B cell (primary cell): Measurements from ENCODE around the gene PPL. TPM values are rescaled to one million over a fixed set of nuclear protein-coding genes. Genes with fewer than 3 reads are reported as not detected.

Experiments
- ATAC-seq: fragments of 200-7000 bp; cut with Tn5 transposase; one replicate; pipeline ENCODE4 v1.10.0; 2021; ENCODE audit warnings: low read depth, mild to moderate bottlenecking, moderate number of reproducible peaks, moderate library complexity
- CTCF ChIA-PET: fragments of 350-600 bp; sonication (Branson Sonifier 250); formaldehyde crosslinking; loops from one replicate; lab custom pipeline; 2021; ENCODE audit warnings: antibody characterized with exemption, inconsistent platforms; lab: Charles Lee
- POLR2A ChIA-PET: fragments of 350-600 bp; sonication (Branson Sonifier 250); formaldehyde crosslinking; loops from one replicate; lab custom pipeline; 2021; ENCODE audit warnings: antibody characterized with exemption; lab: Charles Lee
- DNase-seq: peaks from one replicate; pipeline ENCODE4 v3.0.0; 2013
- H2AFZ ChIP-seq: 2 replicates; pipeline ENCODE4 v1.6.1; 2012; ENCODE audit warnings: mild to moderate bottlenecking, low read depth, low read length; ENCODE audit not compliant: insufficient read depth, poor library complexity, severe bottlenecking
- H3K27ac ChIP-seq, 2 donors: 1 replicate in 1 of 2; 2 replicates in 1 of 2; pipeline ENCODE4 v1.5.1; 2012 to 2013; ENCODE audit warnings: low read length in 2 of 2, mild to moderate bottlenecking in 2 of 2, moderate library complexity in 1 of 2
- H3K27me3 ChIP-seq, 4 experiments: fragments of 200-600 bp in 1 of 4; sonication (generic) in 1 of 4; replicated peaks in 1 of 4; 1 replicate in 2 of 4; 2 replicates in 2 of 4; pipeline versions ENCODE4 v1.6.1 to v1.7.0; 2013 to 2016; ENCODE audit warnings: low read length in 3 of 4, mild to moderate bottlenecking in 2 of 4, mixed read lengths in 1 of 4, moderate library complexity in 1 of 4; ENCODE audit not compliant: insufficient read depth in 4 of 4, control insufficient read depth in 3 of 4; ENCODE audit errors: control extremely low read depth in 1 of 4
- H3K36me3 ChIP-seq, 2 experiments: replicated peaks in 1 of 2; 1 replicate in 1 of 2; 2 replicates in 1 of 2; pipeline versions ENCODE4 v1.6.1 to v1.7.1; 2013; ENCODE audit warnings: low read length in 1 of 2; ENCODE audit not compliant: insufficient read depth in 2 of 2, control insufficient read depth in 1 of 2; ENCODE audit errors: control extremely low read depth in 1 of 2, extremely low read depth in 1 of 2
- H3K4me1 ChIP-seq, 2 donors: fragments of 200-600 bp in 1 of 2; sonication (generic) in 1 of 2; 1 replicate in 1 of 2; 2 replicates in 1 of 2; pipeline versions ENCODE4 v1.5.1 to v1.6.1; 2013 to 2017; ENCODE audit warnings: low read length in 2 of 2; ENCODE audit not compliant: control insufficient read depth in 2 of 2, insufficient read depth in 2 of 2
- H3K4me2 ChIP-seq: replicated peaks from 2 replicates; pipeline ENCODE3; 2012; ENCODE audit warnings: mild to moderate bottlenecking, low read depth, low read length; ENCODE audit not compliant: poor library complexity, severe bottlenecking
- H3K4me3 ChIP-seq, 5 experiments: fragments of 200-600 bp in 1 of 5; sonication (generic) in 1 of 5; 1 replicate in 3 of 5; 2 replicates in 2 of 5; pipeline versions ENCODE4 v1.5.1 to v1.7.0; 2011 to 2016; ENCODE audit warnings: low read length in 4 of 5, mild to moderate bottlenecking in 4 of 5, low read depth in 2 of 5, control low read depth in 1 of 5, moderate library complexity in 1 of 5; ENCODE audit not compliant: insufficient read depth in 1 of 5; ENCODE audit errors: control extremely low read depth in 1 of 5, extremely low read depth in 1 of 5
- H3K79me2 ChIP-seq: fragments of 200-600 bp; sonication (generic); one replicate; pipeline ENCODE4 v1.6.0; 2016; ENCODE audit warnings: low read length; ENCODE audit not compliant: control insufficient read depth, insufficient read depth
- H3K9ac ChIP-seq: fragments of 200-600 bp; sonication (generic); 2 replicates; pipeline ENCODE4 v1.6.1; 2017; ENCODE audit warnings: mild to moderate bottlenecking, low read length, moderate library complexity
- H3K9me3 ChIP-seq, 3 donors: one replicate each; pipeline versions ENCODE4 v1.6.1 to v1.7.1; 2013; ENCODE audit warnings: low read length in 2 of 3; ENCODE audit not compliant: control insufficient read depth in 2 of 3, insufficient read depth in 1 of 3; ENCODE audit errors: control extremely low read depth in 1 of 3
- H4K20me1 ChIP-seq: 2 replicates; pipeline ENCODE4 v1.6.0; 2012; ENCODE audit warnings: mild to moderate bottlenecking, low read length; ENCODE audit not compliant: insufficient read depth, control insufficient read depth, poor library complexity, severe bottlenecking
- H3K27ac Mint-ChIP-seq: one replicate; pipeline ENCODE4 v1.8.0; 2021; ENCODE audit warnings: mixed read lengths
- H3K27me3 Mint-ChIP-seq: one replicate; pipeline ENCODE4 v1.8.0; 2021; ENCODE audit warnings: mixed read lengths
- H3K4me1 Mint-ChIP-seq: one replicate; pipeline ENCODE4 v1.8.0; 2021; ENCODE audit warnings: mixed read lengths
- H3K4me3 Mint-ChIP-seq: one replicate; pipeline ENCODE4 v1.8.0; 2021; ENCODE audit warnings: mixed read lengths
- H3K9me3 Mint-ChIP-seq: one replicate; pipeline ENCODE4 v1.8.0; 2022; ENCODE audit warnings: mixed read lengths; ENCODE audit not compliant: insufficient read depth
- EZH2 ChIP-seq: IDR thresholded peaks from 2 replicates; pipeline ENCODE4 v1.6.1; 2012; ENCODE audit warnings: borderline replicate concordance, low read depth, mild to moderate bottlenecking, moderate library complexity, low read length; ENCODE audit not compliant: insufficient read depth, poor library complexity, severe bottlenecking
- WGBS: methylation state at CpG from one replicate; pipeline ENCODE4 v1.1.5; 2013; ENCODE audit warnings: missing lambda C conversion rate; ENCODE audit not compliant: insufficient coverage; 5-methylcytosine and 5-hydroxymethylcytosine counted together
- intact Hi-C: fragments of 100-400 bp; cut with micrococcal nuclease; formaldehyde crosslinking; loops from one replicate; pipeline ENCODE4 v1.10.0; 2022
- polyA plus RNA-seq: library from polyadenylated mRNA; depleted of rRNA; stranded (reverse); fragments of >200 nt; gene quantifications from 2 replicates; pipeline ENCODE4 v1.2.3, GENCODE V29; 2012
- total RNA-seq, 2 donors: library from RNA; stranded (reverse); fragments of 120-200 nt in 1 of 2; gene quantifications; 1 replicate in 1 of 2; 2 replicates in 1 of 2; pipeline versions ENCODE4 v1.2.3 to v1.2.4, GENCODE V29; 2013 to 2022
- TF ChIP-seq, protein P1 (sequence below): fragments of 200-600 bp; IDR thresholded peaks from one replicate; pipeline ENCODE4 v1.8.0; 2022; ENCODE audit warnings: antibody characterized with exemption, mild to moderate bottlenecking

The PPL gene
- total and polyA plus RNA-seq, 2 donors (not counting 1 experiment from before 2014, with no cell fraction given), result not detected

DNA sequence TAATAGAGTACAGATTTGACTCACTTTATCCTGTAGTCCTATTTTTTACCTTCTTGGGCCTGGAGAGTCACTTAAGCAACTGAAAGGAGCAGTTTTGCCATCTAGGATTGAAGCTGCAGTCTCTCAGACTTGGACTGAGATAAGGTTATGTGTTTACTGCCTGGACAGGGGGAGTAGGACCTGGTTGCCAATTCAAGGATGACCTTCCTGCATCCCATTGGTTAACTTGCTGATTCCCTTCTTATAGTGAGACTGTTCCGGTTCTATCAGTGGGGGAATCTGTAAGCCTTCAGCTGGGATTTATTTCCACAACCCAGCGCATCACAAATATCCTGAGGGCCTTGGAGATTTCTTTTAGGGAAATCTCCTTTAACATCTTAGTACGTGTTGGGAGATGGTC, 86.7 kb downstream of the PPL start:
- Histone ChIP-seq H3K4me2 (peak overlapping the region; percentile 9), H3K9me3 (no peaks in the 10 kb centered on the region), H3K36me3 (peaks cover 0 to 16% of the 10 kb centered on the region in 2 experiments), H3K4me3 (no peak overlapping the region), H3K9ac (no peak overlapping the region), H3K27ac (no peak overlapping the region), H4K20me1 (peaks cover 33% of the 10 kb centered on the region), H2AFZ (no peak overlapping the region), H3K4me1 (peaks cover 27 to 31% of the 10 kb centered on the region in 2 donors), H3K27me3 (no peaks in the 10 kb centered on the region), H3K79me2 (peaks cover 75% of the 10 kb centered on the region)
- DNase-seq (no peak), ATAC-seq (no peak)
- intact Hi-C loops, result no loop called here
- H3K4me1 Mint-ChIP-seq, result peaks cover 36% of the 10 kb centered on the region
- H3K27ac Mint-ChIP-seq, result no peak overlapping the region
- H3K9me3 Mint-ChIP-seq, result no peaks in the 10 kb centered on the region
- POLR2A ChIA-PET, result no interaction called here
- no CpG with 5 or more reads among the region's 3 CpGs for WGBS
- TF ChIP-seq, protein P1, sequence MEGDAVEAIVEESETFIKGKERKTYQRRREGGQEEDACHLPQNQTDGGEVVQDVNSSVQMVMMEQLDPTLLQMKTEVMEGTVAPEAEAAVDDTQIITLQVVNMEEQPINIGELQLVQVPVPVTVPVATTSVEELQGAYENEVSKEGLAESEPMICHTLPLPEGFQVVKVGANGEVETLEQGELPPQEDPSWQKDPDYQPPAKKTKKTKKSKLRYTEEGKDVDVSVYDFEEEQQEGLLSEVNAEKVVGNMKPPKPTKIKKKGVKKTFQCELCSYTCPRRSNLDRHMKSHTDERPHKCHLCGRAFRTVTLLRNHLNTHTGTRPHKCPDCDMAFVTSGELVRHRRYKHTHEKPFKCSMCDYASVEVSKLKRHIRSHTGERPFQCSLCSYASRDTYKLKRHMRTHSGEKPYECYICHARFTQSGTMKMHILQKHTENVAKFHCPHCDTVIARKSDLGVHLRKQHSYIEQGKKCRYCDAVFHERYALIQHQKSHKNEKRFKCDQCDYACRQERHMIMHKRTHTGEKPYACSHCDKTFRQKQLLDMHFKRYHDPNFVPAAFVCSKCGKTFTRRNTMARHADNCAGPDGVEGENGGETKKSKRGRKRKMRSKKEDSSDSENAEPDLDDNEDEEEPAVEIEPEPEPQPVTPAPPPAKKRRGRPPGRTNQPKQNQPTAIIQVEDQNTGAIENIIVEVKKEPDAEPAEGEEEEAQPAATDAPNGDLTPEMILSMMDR, result no peak
- TF ChIP-seq EZH2, result no peak
- H3K4me3 Mint-ChIP-seq, result peak overlapping the region; percentile 23
- CTCF ChIA-PET, result no interaction called here
- no peaks in the 10 kb centered on the region for H3K27me3 Mint-ChIP-seq

DNA sequence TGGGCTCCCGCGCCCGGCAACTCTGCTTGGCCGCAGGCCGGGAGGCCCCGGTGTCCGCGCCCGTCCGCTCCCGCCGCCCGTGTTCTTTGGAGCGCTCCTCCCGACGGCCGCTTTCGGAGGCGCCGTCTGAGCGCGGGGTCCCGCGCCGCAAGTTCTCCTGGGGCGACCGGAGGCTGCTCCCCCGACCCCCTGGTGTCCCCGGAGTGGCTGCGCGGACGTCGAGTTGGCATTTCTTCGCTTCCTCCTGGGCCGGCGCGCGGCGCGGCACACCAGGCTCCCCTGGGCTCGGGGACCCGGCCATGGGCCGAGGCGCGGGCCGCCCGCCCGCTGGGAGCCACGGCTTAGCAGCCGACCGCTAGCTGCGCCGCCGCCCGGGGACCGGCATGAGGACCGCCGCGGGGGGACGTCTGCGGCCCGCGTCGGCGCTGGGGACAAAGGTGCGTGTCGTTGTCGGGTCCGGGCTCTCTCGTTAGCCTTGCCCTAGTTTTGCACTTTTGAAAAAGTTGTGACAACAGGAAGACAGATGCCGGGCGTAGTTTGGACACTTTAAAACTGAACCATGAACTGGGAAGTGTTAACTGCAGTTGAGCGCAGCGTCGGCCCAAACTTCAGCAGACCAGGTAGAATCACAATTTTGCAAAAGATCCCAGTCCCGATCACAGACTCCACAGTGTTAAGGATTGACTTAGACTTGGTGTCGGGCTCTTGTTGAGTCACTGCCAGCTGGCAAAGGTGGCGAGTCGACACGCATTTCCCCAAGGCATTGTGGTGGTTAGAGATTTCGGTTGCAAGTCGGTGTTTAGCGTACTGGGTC, 89.0 kb downstream of the PPL start:
- peaks cover 36% of the 10 kb centered on the region for H3K4me1 Mint-ChIP-seq
- peaks cover 27 to 31% of the 10 kb centered on the region in 2 donors for H3K4me1 ChIP-seq
- POLR2A ChIA-PET, result interaction anchor here (2.0 kb wide), 1 partner anchor 45 kb away, joined by 6 read pairs; the partner anchor contains the start of gene ROGDI

More for the DNA sequence above, 89.0 kb downstream of the PPL start:
- Histone ChIP-seq H3K36me3 (peaks cover 3 to 20% of the 10 kb centered on the region in 2 experiments), H3K4me3 (peak overlapping the region; percentile 50 to 91 (median 80)), H3K27me3 (no peaks in the 10 kb centered on the region), H3K9me3 (no peaks in the 10 kb centered on the region), H4K20me1 (peaks cover 38% of the 10 kb centered on the region), H3K9ac (peak overlapping the region; percentile 90), H3K4me2 (peak overlapping the region; percentile 95), H3K79me2 (peaks cover 74% of the 10 kb centered on the region), H3K27ac (peak overlapping the region; percentile 52 to 97), H2AFZ (peak overlapping the region; percentile 87)
- peak overlapping the region; percentile 93 for H3K4me3 Mint-ChIP-seq
- intact Hi-C loops, result loop anchor here (1.0 kb wide), 5 partner anchors 46 to 232 kb away; partner anchors contain the start of genes NAGPA, NUDT16L1, ROGDI and ZNF500
- CTCF ChIA-PET, result no interaction called here
- no peaks in the 10 kb centered on the region for H3K9me3 Mint-ChIP-seq
- ATAC-seq (peak; percentile 8), DNase-seq (no peak)
- under 1% methylated on average over 83 of the region's 83 CpGs for WGBS
- peak overlapping the region; percentile 96 for H3K27ac Mint-ChIP-seq
- TF ChIP-seq, protein P1, result no peak
- TF ChIP-seq EZH2, result no peak
- H3K27me3 Mint-ChIP-seq, result no peaks in the 10 kb centered on the region
